H7 (cell line): ENCODE results near the gene CMSS1. TPM values are rescaled to one million over a fixed set of nuclear protein-coding genes. Genes with fewer than 3 reads are reported as not detected.

Experiments
- DNase-seq: peaks from one replicate; pipeline ENCODE4 v3.0.0; 2012
- H3K27me3 ChIP-seq: 2 replicates; pipeline ENCODE4 v1.6.0; 2011; ENCODE audit warnings: mild to moderate bottlenecking, low read length; ENCODE audit not compliant: control insufficient read depth, insufficient read depth
- H3K36me3 ChIP-seq: replicated peaks from 2 replicates; pipeline ENCODE4 v1.5.1; 2011; ENCODE audit warnings: low read length; ENCODE audit not compliant: control insufficient read depth, insufficient read depth
- H3K4me3 ChIP-seq: 2 replicates; pipeline ENCODE4 v1.5.1; 2011; ENCODE audit warnings: low read depth, mild to moderate bottlenecking, control low read depth, low read length, moderate library complexity; ENCODE audit not compliant: insufficient read depth
- total RNA-seq: library from RNA; depleted of rRNA; stranded (reverse); fragments of >200 nt; shearing (Covaris generic); gene quantifications from 2 replicates; pipeline ENCODE4 v1.2.3, GENCODE V29; 2014

CMSS1 gene
- total RNA-seq, 1 experiment from 2014 or later: 44.6 TPM

GRCh38 chr3:100075851-100076730, 258.4 kb downstream of the CMSS1 start:
- Histone ChIP-seq H3K4me3 (no peak overlapping the region), H3K36me3 (no peaks in the 10 kb centered on the region), H3K27me3 (no peaks in the 10 kb centered on the region)
- no peak for DNase-seq

GRCh38 chr3:100076731-100077529, 259.3 kb downstream of the CMSS1 start:
- Histone ChIP-seq H3K4me3 (no peak overlapping the region), H3K27me3 (no peaks in the 10 kb centered on the region), H3K36me3 (no peaks in the 10 kb centered on the region)
- no peak for DNase-seq

GRCh38 chr3:100079328-100079727, 261.7 kb downstream of the CMSS1 start:
- no peak overlapping the region for H3K4me3 ChIP-seq
- no peak for DNase-seq
- H3K36me3 ChIP-seq: no peaks in the 10 kb centered on the region
- no peaks in the 10 kb centered on the region for H3K27me3 ChIP-seq

GRCh38 chr3:100080573-100080972, 262.9 kb downstream of the CMSS1 start:
- no peak for DNase-seq
- Histone ChIP-seq H3K4me3 (no peak overlapping the region), H3K36me3 (no peaks in the 10 kb centered on the region)

GRCh38 chr3:100081311-100081710, 263.6 kb downstream of the CMSS1 start:
- no peaks in the 10 kb centered on the region for H3K27me3 ChIP-seq
- DNase-seq: no peak
- no peaks in the 10 kb centered on the region for H3K36me3 ChIP-seq
- H3K4me3 ChIP-seq: no peak overlapping the region

More at GRCh38 chr3:100080573-100080972, 262.9 kb downstream of the CMSS1 start:
- H3K27me3 ChIP-seq: no peaks in the 10 kb centered on the region

- Histone ChIP-seq H3K27me3 (no peaks in the 10 kb centered on the region), H3K4me3 (no peak overlapping the region), H3K36me3 (no peaks in the 10 kb centered on the region)
- no peak for DNase-seq
These were observed 264.5 kb downstream of the CMSS1 start for GRCh38 chr3:100081986-100082692.

- Histone ChIP-seq H3K27me3 (no peaks in the 10 kb centered on the region), H3K4me3 (no peak overlapping the region), H3K36me3 (no peaks in the 10 kb centered on the region)
- no peak for DNase-seq
These were observed 265.1 kb downstream of the CMSS1 start for GRCh38 chr3:100082714-100083113.

GRCh38 chr3:100083209-100083608, 265.5 kb downstream of the CMSS1 start:
- Histone ChIP-seq H3K4me3 (no peak overlapping the region), H3K27me3 (no peaks in the 10 kb centered on the region), H3K36me3 (no peaks in the 10 kb centered on the region)
- DNase-seq: no peak

GRCh38 chr3:100084100-100084806, 266.6 kb downstream of the CMSS1 start:
- no peaks in the 10 kb centered on the region for H3K27me3 ChIP-seq
- H3K36me3 ChIP-seq: no peaks in the 10 kb centered on the region
- DNase-seq: no peak
- H3K4me3 ChIP-seq: no peak overlapping the region

- Histone ChIP-seq H3K36me3 (no peaks in the 10 kb centered on the region), H3K4me3 (no peak overlapping the region), H3K27me3 (no peaks in the 10 kb centered on the region)
- DNase-seq: no peak
These were observed 268.7 kb downstream of the CMSS1 start for GRCh38 chr3:100086401-100086800.

- Histone ChIP-seq H3K27me3 (no peaks in the 10 kb centered on the region), H3K36me3 (no peaks in the 10 kb centered on the region), H3K4me3 (no peak overlapping the region)
- DNase-seq: no peak
These were observed 269.5 kb downstream of the CMSS1 start for GRCh38 chr3:100087198-100087597.

GRCh38 chr3:100088735-100089368, 271.2 kb downstream of the CMSS1 start:
- no peak for DNase-seq
- H3K36me3 ChIP-seq: no peaks in the 10 kb centered on the region
- H3K27me3 ChIP-seq: no peaks in the 10 kb centered on the region
- no peak overlapping the region for H3K4me3 ChIP-seq

GRCh38 chr3:100089812-100090668, 272.4 kb downstream of the CMSS1 start:
- no peak overlapping the region for H3K4me3 ChIP-seq

More at GRCh38 chr3:100089812-100090668, 272.4 kb downstream of the CMSS1 start:
- peak; percentile 15 for DNase-seq
- no peaks in the 10 kb centered on the region for H3K36me3 ChIP-seq
- H3K27me3 ChIP-seq: no peaks in the 10 kb centered on the region
